ENCODE measurements around the gene GOLGA8N.

DNA sequence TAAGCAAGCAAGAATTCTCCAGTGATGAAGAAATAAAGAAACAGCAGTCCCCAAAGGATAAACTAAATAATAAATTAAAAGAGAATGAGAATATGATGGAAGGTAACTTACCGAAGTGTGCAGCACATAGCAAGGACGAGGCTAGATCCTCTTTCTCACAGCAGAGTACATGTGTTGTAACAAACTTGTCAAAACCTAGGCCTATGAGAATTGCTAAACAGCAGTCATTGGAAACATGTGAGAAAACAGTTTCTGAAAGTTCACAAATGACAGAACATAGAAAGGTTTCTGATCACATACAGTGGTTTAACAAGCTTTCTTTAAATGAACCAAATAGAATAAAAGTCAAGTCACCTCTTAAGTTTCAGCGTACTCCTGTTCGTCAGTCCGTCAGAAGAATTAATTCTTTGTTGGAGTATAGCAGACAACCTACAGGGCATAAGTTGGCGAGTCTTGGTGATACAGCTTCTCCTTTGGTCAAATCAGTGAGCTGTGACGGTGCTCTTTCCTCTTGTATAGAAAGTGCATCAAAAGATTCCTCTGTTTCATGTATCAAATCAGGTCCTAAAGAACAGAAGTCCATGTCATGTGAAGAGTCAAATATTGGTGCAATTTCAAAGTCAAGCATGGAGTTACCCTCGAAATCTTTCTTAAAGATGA, 43.8 kb downstream of the GOLGA8N start:
- TF ChIP-seq, protein P1, sequence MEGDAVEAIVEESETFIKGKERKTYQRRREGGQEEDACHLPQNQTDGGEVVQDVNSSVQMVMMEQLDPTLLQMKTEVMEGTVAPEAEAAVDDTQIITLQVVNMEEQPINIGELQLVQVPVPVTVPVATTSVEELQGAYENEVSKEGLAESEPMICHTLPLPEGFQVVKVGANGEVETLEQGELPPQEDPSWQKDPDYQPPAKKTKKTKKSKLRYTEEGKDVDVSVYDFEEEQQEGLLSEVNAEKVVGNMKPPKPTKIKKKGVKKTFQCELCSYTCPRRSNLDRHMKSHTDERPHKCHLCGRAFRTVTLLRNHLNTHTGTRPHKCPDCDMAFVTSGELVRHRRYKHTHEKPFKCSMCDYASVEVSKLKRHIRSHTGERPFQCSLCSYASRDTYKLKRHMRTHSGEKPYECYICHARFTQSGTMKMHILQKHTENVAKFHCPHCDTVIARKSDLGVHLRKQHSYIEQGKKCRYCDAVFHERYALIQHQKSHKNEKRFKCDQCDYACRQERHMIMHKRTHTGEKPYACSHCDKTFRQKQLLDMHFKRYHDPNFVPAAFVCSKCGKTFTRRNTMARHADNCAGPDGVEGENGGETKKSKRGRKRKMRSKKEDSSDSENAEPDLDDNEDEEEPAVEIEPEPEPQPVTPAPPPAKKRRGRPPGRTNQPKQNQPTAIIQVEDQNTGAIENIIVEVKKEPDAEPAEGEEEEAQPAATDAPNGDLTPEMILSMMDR (IDR thresholded peaks at IDR 0.05): no peak
- TF ChIP-seq POLR2A (IDR thresholded peaks at IDR 0.05): no peak
